GM12892 (cell line): Measurements from ENCODE around the gene DGKQ.
"Not testable (repeated sequence)": the region's sequence is repeated elsewhere in the genome, so short reads cannot be mapped to it uniquely, and the experiment has no call there.

ENCODE experiments used
- DNase-seq: peaks from one replicate; pipeline ENCODE4 v3.0.0; 2011; ENCODE audit not compliant: insufficient read length
- FAIRE-seq: peaks from 2 replicates; lab custom pipeline; 2011; peaks lifted over from hg19 to GRCh38; lab: Jason Lieb, UNC
- POLR2A ChIP-seq: IDR thresholded peaks from 2 replicates; pipeline ENCODE4 v1.6.1; 2011; ENCODE audit warnings: low read depth, low read length, control low read depth
- POLR2AphosphoS5 ChIP-seq: IDR thresholded peaks from 2 replicates; pipeline ENCODE4 v1.6.1; 2011; ENCODE audit warnings: low read depth, low read length, control low read depth
- TAF1 ChIP-seq: IDR thresholded peaks from 2 replicates; pipeline ENCODE4 v1.6.1; 2011; ENCODE audit warnings: low read depth, mild to moderate bottlenecking, control low read depth, low read length, borderline replicate concordance

DGKQ gene

GRCh38 chr4:1008840-1009541 lies 35.6 kb upstream of the DGKQ start:
- DNase-seq (no peak), FAIRE-seq (no peak)
- TF ChIP-seq TAF1 (no peak), POLR2AphosphoS5 (no peak), POLR2A (no peak)

- FAIRE-seq: no peak
- TF ChIP-seq POLR2AphosphoS5 (no peak), POLR2A (no peak), TAF1 (no peak)
- no peak for DNase-seq
Measured at GRCh38 chr4:1006856-1007255, 33.5 kb upstream of the DGKQ start.

GRCh38 chr4:1004557-1005485 lies 31.5 kb upstream of the DGKQ start:
- TF ChIP-seq POLR2A (no peak), TAF1 (no peak), POLR2AphosphoS5 (no peak)
- no peak for FAIRE-seq
- DNase-seq: no peak

- FAIRE-seq: no peak
- TF ChIP-seq POLR2AphosphoS5 (no peak), POLR2A (no peak), TAF1 (no peak)
Measured at GRCh38 chr4:1004071-1004418, 30.7 kb upstream of the DGKQ start.

GRCh38 chr4:1003271-1004070 lies 30.1 kb upstream of the DGKQ start:
- no peak for FAIRE-seq
- no peak for DNase-seq
- TF ChIP-seq POLR2A: no peak
- no peak for TF ChIP-seq POLR2AphosphoS5
- TF ChIP-seq TAF1: no peak

More at GRCh38 chr4:1004071-1004418, 30.7 kb upstream of the DGKQ start:
- DNase-seq: no peak

GRCh38 chr4:1002631-1003251 lies 29.4 kb upstream of the DGKQ start:
- no peak for TF ChIP-seq POLR2AphosphoS5
- no peak for TF ChIP-seq TAF1
- TF ChIP-seq POLR2A: no peak
- no peak for DNase-seq
- no peak for FAIRE-seq

GRCh38 chr4:1002131-1002630 lies 28.8 kb upstream of the DGKQ start:
- TF ChIP-seq TAF1 (no peak), POLR2A (no peak), POLR2AphosphoS5 (no peak)
- FAIRE-seq: no peak
- no peak for DNase-seq

GRCh38 chr4:1001561-1002130 lies 28.3 kb upstream of the DGKQ start:
- no peak for TF ChIP-seq TAF1
- no peak for TF ChIP-seq POLR2A
- no peak for TF ChIP-seq POLR2AphosphoS5
- DNase-seq: no peak
- FAIRE-seq: no peak

GRCh38 chr4:1000686-1001260 lies 27.4 kb upstream of the DGKQ start:
- no peak for DNase-seq
- no peak for FAIRE-seq
- TF ChIP-seq POLR2A: no peak
- TF ChIP-seq TAF1: no peak
- TF ChIP-seq POLR2AphosphoS5: no peak

- DNase-seq (no peak), FAIRE-seq (no peak)
- TF ChIP-seq POLR2A (no peak), TAF1 (no peak)
Measured at GRCh38 chr4:999882-1000425, 26.6 kb upstream of the DGKQ start.

- DNase-seq, FAIRE-seq: not testable (repeated sequence)
Measured at GRCh38 chr4:999240-999863, 26.0 kb upstream of the DGKQ start.
